Immature natural killer cell (primary cell): Measurements from ENCODE around the gene FAM120A. TPM values are rescaled to one million over a fixed set of nuclear protein-coding genes. Genes with fewer than 3 reads are reported as not detected.
"Not testable (repeated sequence)": the region's sequence is repeated elsewhere in the genome, so short reads cannot be mapped to it uniquely, and the experiment has no call there.

ENCODE experiments used
- DNase-seq, 3 donors: peaks; one replicate each; pipeline ENCODE4 v3.0.0; 2022; ENCODE audit warnings: mixed read lengths in 1 of 3
- H3K27ac Mint-ChIP-seq, 6 donors: one replicate each; pipeline ENCODE4 v1.8.0; 2020; ENCODE audit warnings: mixed read lengths in 6 of 6, mild to moderate bottlenecking in 5 of 6, inconsistent platforms in 4 of 6, moderate library complexity in 3 of 6
- H3K27me3 Mint-ChIP-seq, 3 donors: one replicate each; pipeline ENCODE4 v1.8.0; 2020 to 2021; ENCODE audit warnings: low read depth in 3 of 3, mild to moderate bottlenecking in 3 of 3, mixed read lengths in 3 of 3, moderate library complexity in 3 of 3, inconsistent platforms in 1 of 3
- H3K36me3 Mint-ChIP-seq, 3 donors: one replicate each; pipeline ENCODE4 v1.8.0; 2020; ENCODE audit warnings: mixed read lengths in 3 of 3, inconsistent platforms in 2 of 3, mild to moderate bottlenecking in 2 of 3
- H3K4me1 Mint-ChIP-seq, 2 donors: one replicate each; pipeline ENCODE4 v1.8.0; 2020; ENCODE audit warnings: inconsistent platforms in 2 of 2, mild to moderate bottlenecking in 2 of 2, mixed read lengths in 2 of 2, moderate library complexity in 1 of 2
- H3K4me3 Mint-ChIP-seq, 5 donors: one replicate each; pipeline ENCODE4 v1.8.0; 2020; ENCODE audit warnings: mild to moderate bottlenecking in 5 of 5, mixed read lengths in 5 of 5, inconsistent platforms in 3 of 5, moderate library complexity in 3 of 5
- H3K9me3 Mint-ChIP-seq, 6 donors: one replicate each; pipeline ENCODE4 v1.8.0; 2020; ENCODE audit warnings: mild to moderate bottlenecking in 6 of 6, mixed read lengths in 6 of 6, inconsistent platforms in 4 of 6, moderate library complexity in 3 of 6
- polyA plus RNA-seq, 3 donors: library from polyadenylated mRNA; unstranded; fragments of 300-500 nt; fragmentation: Illumina TruSeq; gene quantifications; one replicate each; pipeline ENCODE4 v1.2.3, GENCODE V29; 2021

The FAM120A gene
- polyA plus RNA-seq, 3 donors from 2014 or later, result 6.2 to 16.0 (median 6.9) TPM

DNA sequence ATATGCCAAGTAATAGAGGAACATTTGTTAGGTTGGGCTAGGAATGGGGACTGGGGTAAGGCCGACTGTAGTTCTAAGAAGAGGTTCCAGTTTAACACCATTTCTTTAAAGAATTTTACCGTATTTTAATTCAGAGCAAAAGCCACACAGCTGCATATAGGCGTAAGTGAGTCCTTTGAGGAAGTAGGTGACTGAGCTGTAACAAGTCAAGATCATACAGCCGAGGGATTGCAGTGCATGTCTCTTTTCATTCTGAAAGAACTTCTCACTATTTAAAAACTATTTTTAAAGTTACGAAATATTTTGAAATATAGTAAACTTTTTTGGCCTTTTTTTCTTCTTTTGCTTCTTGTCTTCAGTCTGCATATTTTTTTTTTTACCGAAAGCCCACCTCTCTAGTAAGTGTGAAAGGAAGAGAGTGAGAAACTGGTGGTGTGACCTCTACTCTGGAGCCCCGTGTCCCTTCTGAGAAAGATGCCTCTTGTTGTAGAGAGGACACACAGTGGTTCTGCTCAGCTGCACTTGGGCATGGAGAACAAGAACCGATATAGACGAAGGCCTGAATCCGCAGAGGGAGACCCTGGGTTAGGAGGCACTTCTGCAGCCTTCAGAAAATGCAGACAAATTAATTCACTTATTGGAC, 60.8 kb downstream of the FAM120A start:
- peaks cover 66 to 77% of the 10 kb centered on the region in 2 donors for H3K4me1 Mint-ChIP-seq
- DNase-seq, result peak in 2 of 3 donors; percentile 16 to 23
- H3K9me3 Mint-ChIP-seq, H3K36me3 Mint-ChIP-seq, H3K27me3 Mint-ChIP-seq: not testable (repeated sequence)
- peak overlapping the region; percentile 61 to 82 (median 71) for H3K4me3 Mint-ChIP-seq
- H3K27ac Mint-ChIP-seq, result peak overlapping the region; percentile 79 to 94 (median 88)

DNA sequence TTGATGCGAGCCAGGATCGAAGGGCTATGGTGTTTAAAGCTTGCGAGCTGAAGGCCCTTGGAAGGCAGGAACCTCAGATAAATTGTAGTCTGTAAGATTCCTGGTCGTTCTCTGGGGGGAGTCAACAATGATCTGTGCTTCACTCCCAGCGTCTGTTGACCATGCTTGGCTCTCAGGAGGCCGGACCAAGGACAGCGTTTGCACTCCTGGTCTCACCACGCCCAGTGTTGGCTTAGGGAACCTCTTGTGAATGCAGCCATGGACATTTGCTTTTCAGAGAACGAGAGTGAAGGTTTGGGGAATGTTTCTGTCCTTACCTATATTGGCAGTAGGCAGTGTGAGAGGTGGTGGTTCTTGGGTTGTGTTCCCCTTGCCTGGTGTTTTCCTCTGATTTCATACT, 62.1 kb downstream of the FAM120A start:
- H3K4me1 Mint-ChIP-seq, result peaks cover 60 to 77% of the 10 kb centered on the region in 2 donors
- no peak overlapping the region for H3K4me3 Mint-ChIP-seq
- H3K9me3 Mint-ChIP-seq, result no peaks in the 10 kb centered on the region
- peak overlapping the region in 4 of 6 donors; percentile 11 to 46 (median 36) for H3K27ac Mint-ChIP-seq
- no peak for DNase-seq
- H3K27me3 Mint-ChIP-seq, result no peaks in the 10 kb centered on the region
- peaks cover 4 to 17% (median 16%) of the 10 kb centered on the region in 3 donors for H3K36me3 Mint-ChIP-seq

DNA sequence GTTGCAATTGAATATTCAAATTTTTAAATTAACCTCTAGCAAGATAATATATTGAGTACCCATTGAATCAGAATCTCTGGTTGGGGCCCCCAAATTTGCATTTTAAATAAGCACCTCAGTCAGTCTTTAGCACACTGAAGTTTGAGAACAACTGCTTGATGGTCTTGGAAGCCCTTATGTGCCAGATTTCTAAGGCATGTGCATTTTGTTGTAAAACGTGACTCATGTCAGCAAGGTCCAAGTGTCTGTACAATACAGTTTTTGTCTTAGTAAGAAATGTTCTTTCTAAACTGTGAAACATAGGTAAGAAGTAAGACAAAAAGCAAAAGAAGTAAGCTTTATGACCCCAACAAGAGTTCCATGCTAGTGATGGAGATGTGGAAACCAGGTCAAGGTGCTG, 65.8 kb downstream of the FAM120A start:
- H3K4me1 Mint-ChIP-seq, result peaks cover 27 to 64% of the 10 kb centered on the region in 2 donors
- H3K9me3 Mint-ChIP-seq, result no peaks in the 10 kb centered on the region
- H3K4me3 Mint-ChIP-seq, result no peak overlapping the region

DNA sequence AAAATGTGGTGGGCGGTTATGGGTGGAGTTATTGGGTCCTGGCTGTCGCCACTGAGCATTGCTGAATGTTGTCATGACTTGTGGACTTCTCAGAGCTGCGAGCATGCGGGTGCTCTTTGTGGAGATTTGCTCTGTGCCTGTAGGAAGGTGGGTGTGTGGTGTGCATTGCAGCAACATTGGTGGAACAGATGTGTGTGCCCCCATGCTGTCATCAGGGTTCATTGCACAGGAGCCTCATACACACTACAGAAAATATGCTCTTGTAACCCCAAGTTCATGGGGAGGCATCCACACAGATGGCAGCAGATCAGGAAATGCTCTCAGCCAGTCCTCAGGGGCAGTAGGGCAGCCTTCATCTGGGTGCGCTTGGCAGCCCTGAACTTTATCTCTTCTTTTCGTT, 69.0 kb downstream of the FAM120A start:
- Mint-ChIP-seq H3K9me3 (no peaks in the 10 kb centered on the region), H3K27ac (peak overlapping the region in 3 of 6 donors; percentile 29 to 42 (median 36)), H3K36me3 (peaks cover 7 to 20% (median 17%) of the 10 kb centered on the region in 3 donors), H3K4me3 (no peak overlapping the region), H3K27me3 (no peaks in the 10 kb centered on the region), H3K4me1 (peaks cover 18 to 71% of the 10 kb centered on the region in 2 donors)
- DNase-seq, result no peak

More for the DNA sequence above, 65.8 kb downstream of the FAM120A start:
- Mint-ChIP-seq H3K27ac (peak overlapping the region in 1 of 6 donors; percentile 25), H3K27me3 (no peaks in the 10 kb centered on the region), H3K36me3 (peaks cover 4 to 17% (median 17%) of the 10 kb centered on the region in 3 donors)
- DNase-seq, result no peak

DNA sequence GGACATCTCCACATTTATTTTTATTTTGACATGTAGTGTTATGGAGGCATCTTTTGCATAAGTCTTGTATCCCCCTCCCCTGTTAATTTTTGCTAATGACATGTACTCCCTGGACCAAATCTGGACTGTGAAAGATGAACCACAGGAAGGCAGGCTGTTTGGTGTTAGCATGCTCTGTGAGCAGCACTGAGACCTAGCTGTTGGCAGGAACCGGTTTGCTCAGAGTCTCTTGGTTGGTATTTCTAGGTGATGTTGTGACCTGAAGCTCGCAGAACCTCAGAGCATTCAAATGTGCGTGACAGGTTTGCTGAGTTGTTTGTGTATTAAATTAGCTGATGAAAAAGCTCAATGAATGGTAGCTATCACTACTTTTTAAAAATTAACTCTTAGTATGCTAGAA, 71.3 kb downstream of the FAM120A start:
- DNase-seq, result no peak
- H3K4me3 Mint-ChIP-seq, result no peak overlapping the region
- peaks cover 21 to 78% of the 10 kb centered on the region in 2 donors for H3K4me1 Mint-ChIP-seq
- H3K36me3 Mint-ChIP-seq, result peaks cover 7 to 19% (median 13%) of the 10 kb centered on the region in 3 donors
- H3K9me3 Mint-ChIP-seq, result no peaks in the 10 kb centered on the region
- H3K27me3 Mint-ChIP-seq, result no peaks in the 10 kb centered on the region
- H3K27ac Mint-ChIP-seq, result peak overlapping the region in 4 of 6 donors; percentile 1 to 35 (median 11)

- Mint-ChIP-seq H3K9me3 (no peaks in the 10 kb centered on the region), H3K4me1 (peaks cover 17 to 78% of the 10 kb centered on the region in 2 donors), H3K27me3 (no peaks in the 10 kb centered on the region), H3K36me3 (peaks cover 3 to 19% (median 11%) of the 10 kb centered on the region in 3 donors), H3K4me3 (no peak overlapping the region), H3K27ac (peak overlapping the region in 1 of 6 donors; percentile 4)
- DNase-seq, result no peak
Measured at GRCh38 chr9:93523518-93524144, 72.1 kb downstream of the FAM120A start.

DNA sequence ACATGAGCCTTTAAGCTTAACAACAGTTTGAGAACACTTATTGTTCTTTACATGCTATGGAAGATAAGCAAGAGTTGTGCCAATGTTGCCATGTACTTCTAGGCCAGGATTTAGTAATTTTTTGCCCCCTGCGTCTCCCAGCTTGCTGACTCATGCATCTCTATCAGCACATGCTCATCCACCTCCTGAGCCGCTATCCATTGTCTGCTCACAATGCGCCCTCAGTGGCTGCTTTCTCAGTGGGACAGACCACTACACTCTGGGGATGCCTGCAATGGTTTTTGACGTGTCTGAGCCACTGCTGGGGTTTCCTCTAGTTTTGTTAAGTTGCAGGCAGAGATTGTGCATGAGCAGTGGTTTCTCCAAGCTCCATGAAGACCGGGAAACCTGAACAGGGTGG, 74.0 kb downstream of the FAM120A start:
- Mint-ChIP-seq H3K36me3 (peaks cover 10 to 28% (median 15%) of the 10 kb centered on the region in 3 donors), H3K9me3 (no peaks in the 10 kb centered on the region), H3K4me3 (no peak overlapping the region), H3K4me1 (peaks cover 17 to 71% of the 10 kb centered on the region in 2 donors), H3K27me3 (no peaks in the 10 kb centered on the region), H3K27ac (no peak overlapping the region)
- DNase-seq, result no peak

- H3K36me3 Mint-ChIP-seq, result peaks cover 20 to 49% (median 31%) of the 10 kb centered on the region in 3 donors
- H3K27me3 Mint-ChIP-seq, result no peaks in the 10 kb centered on the region
- no peak for DNase-seq
- H3K4me3 Mint-ChIP-seq, result no peak overlapping the region
- H3K27ac Mint-ChIP-seq, result no peak overlapping the region
- no peaks in the 10 kb centered on the region for H3K9me3 Mint-ChIP-seq
- peaks cover 7 to 25% of the 10 kb centered on the region in 2 donors for H3K4me1 Mint-ChIP-seq
Measured at GRCh38 chr9:93531374-93531773, 79.9 kb downstream of the FAM120A start.

DNA sequence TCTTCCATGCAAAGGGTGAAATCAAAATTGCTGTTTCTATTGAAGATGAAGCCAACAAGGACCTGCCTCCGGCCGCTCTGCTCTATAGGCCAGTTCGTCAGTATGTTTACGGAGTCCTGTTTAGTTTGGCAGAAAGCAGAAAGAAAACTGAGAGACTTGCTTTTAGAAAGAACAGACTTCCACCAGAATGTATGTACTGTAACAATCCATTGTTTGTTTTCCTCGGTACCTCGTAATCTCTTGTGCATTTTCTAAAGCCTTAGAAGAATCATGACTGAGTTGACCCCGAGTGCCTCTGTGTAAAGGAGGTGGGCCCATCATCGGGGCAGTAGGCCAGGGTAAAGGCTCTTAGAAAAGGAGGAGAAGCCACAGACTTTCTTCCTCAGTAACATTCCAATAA, 80.7 kb downstream of the FAM120A start:
- no peaks in the 10 kb centered on the region for H3K9me3 Mint-ChIP-seq
- H3K27ac Mint-ChIP-seq, result no peak overlapping the region
- H3K4me3 Mint-ChIP-seq, result no peak overlapping the region
- no peak for DNase-seq
- no peaks in the 10 kb centered on the region for H3K27me3 Mint-ChIP-seq
- H3K36me3 Mint-ChIP-seq, result peaks cover 20 to 46% (median 28%) of the 10 kb centered on the region in 3 donors
- H3K4me1 Mint-ChIP-seq, result peaks cover 3 to 18% of the 10 kb centered on the region in 2 donors

DNA sequence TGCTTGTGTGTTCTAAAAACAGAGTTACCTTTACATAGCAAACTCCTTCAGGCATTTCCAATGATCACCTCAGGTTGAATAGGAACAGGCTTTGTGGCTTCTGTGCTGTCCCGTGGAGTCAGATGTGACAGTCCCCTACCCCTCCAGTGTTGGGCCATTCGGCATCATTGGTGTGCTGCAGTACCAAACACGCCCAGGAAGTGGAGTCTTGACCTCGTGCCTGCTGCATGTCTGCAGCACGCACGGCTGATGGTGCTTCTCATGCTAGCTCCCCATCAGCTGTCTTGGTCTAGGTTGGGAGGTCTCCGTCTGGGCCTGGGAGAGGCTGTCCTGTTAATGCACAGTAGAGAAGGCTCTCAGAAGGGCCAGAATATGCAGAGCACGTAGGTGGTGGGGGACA, 82.4 kb downstream of the FAM120A start:
- H3K4me1 Mint-ChIP-seq, result peaks cover 3 to 7% of the 10 kb centered on the region in 2 donors
- no peaks in the 10 kb centered on the region for H3K27me3 Mint-ChIP-seq
- H3K9me3 Mint-ChIP-seq, result no peaks in the 10 kb centered on the region

GRCh38 chr9:93536167-93536566, 84.7 kb downstream of the FAM120A start:
- peaks cover 6 to 7% of the 10 kb centered on the region in 2 donors for H3K4me1 Mint-ChIP-seq
- no peak overlapping the region for H3K4me3 Mint-ChIP-seq
- no peaks in the 10 kb centered on the region for H3K9me3 Mint-ChIP-seq
- no peak overlapping the region for H3K27ac Mint-ChIP-seq
- peaks cover 0 to under 1% (median 0%) of the 10 kb centered on the region in 3 donors for H3K27me3 Mint-ChIP-seq
- H3K36me3 Mint-ChIP-seq, result peaks cover 6 to 32% (median 13%) of the 10 kb centered on the region in 3 donors
- DNase-seq, result no peak

More for the DNA sequence above, 82.4 kb downstream of the FAM120A start:
- H3K27ac Mint-ChIP-seq, result no peak overlapping the region
- H3K36me3 Mint-ChIP-seq, result peaks cover 20 to 39% (median 21%) of the 10 kb centered on the region in 3 donors
- no peak for DNase-seq
- no peak overlapping the region for H3K4me3 Mint-ChIP-seq

DNA sequence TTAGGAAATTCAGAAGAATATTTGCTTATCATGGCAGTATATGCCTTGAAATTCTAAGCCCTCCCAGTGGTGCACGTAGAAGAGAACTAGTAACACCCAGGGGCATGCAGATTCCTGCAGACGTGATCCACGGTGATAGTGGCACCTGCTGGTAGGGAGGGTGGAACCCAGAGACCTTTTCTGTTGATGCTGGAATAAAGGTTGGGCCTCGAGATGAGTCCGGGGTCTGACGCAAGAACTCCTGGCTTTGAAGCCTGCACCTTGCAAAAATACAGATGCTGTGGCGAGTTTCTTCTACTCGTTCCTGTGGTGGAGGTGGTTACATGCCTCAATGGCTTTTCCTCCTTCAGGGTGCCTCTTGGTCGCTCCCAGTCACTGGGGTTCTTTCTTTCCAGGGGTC, 85.4 kb downstream of the FAM120A start:
- Mint-ChIP-seq H3K4me1 (peaks cover 7% of the 10 kb centered on the region in 2 donors), H3K27me3 (peaks cover 0 to 2% (median 0%) of the 10 kb centered on the region in 3 donors), H3K36me3 (peaks cover 4 to 30% (median 10%) of the 10 kb centered on the region in 3 donors), H3K9me3 (no peaks in the 10 kb centered on the region), H3K4me3 (no peak overlapping the region), H3K27ac (no peak overlapping the region)
- DNase-seq, result no peak

DNA sequence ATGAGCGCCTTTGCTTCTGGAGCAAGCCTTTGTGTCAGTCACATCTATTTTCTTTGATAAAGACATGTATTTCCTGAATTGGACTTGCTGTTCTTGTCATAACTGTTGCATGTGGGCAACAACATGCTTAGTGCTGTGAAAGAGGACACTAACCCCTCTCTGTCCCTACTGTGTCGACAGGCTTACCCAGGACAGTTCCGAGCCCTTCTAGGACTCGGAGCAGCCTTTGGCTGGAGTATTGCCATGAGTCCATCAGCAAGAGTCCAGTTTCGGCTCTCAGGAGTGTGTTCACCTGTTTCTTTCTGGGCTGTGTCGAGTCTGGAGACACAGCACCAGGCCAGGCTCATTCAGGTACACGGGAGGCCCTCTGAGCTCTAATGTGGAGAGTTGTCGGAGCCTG, 88.8 kb downstream of the FAM120A start:
- Mint-ChIP-seq H3K9me3 (no peaks in the 10 kb centered on the region), H3K36me3 (peaks cover 0 to 16% (median 2%) of the 10 kb centered on the region in 3 donors), H3K4me1 (peaks cover 0 to 6% of the 10 kb centered on the region in 2 donors), H3K4me3 (no peak overlapping the region), H3K27ac (no peak overlapping the region), H3K27me3 (peaks cover 0 to 2% (median 2%) of the 10 kb centered on the region in 3 donors)
- no peak for DNase-seq

- Mint-ChIP-seq H3K27ac (peak overlapping the region in 2 of 6 donors; percentile 1 to 51), H3K4me3 (no peak overlapping the region), H3K9me3 (no peaks in the 10 kb centered on the region), H3K36me3 (peaks cover 0 to 16% (median 0%) of the 10 kb centered on the region in 3 donors), H3K4me1 (peaks cover 0 to 4% of the 10 kb centered on the region in 2 donors), H3K27me3 (peaks cover 0 to 2% (median 2%) of the 10 kb centered on the region in 3 donors)
- no peak for DNase-seq
Measured at GRCh38 chr9:93541005-93541404, 89.5 kb downstream of the FAM120A start.
